Smooth muscle cell (in vitro differentiated cells): ENCODE data around the gene SLC6A1. TPM values are rescaled to one million over a fixed set of nuclear protein-coding genes. Genes with fewer than 3 reads are reported as not detected.

Source experiments
- DNase-seq: peaks from one replicate; lab custom pipeline; 2025; ENCODE audit not compliant: unreplicated experiment; lab: John Stamatoyannopoulos, UW
- H2AFZ ChIP-seq: fragments of 200-600 bp; sonication (generic); 2 replicates; pipeline ENCODE4 v1.6.0; 2016; ENCODE audit warnings: antibody characterized with exemption, low read depth, mild to moderate bottlenecking
- H3F3A ChIP-seq: fragments of 200-600 bp; sonication (generic); 2 replicates; pipeline ENCODE4 v1.6.0; 2017; ENCODE audit warnings: antibody characterized with exemption, low read depth
- H3K27ac ChIP-seq: fragments of 200-600 bp; sonication (generic); 2 replicates; pipeline ENCODE4 v1.5.1; 2016; ENCODE audit warnings: low read depth, mild to moderate bottlenecking
- H3K27me3 ChIP-seq: fragments of 200-600 bp; sonication (generic); 2 replicates; pipeline ENCODE4 v1.6.1; 2016; ENCODE audit warnings: low read depth, mild to moderate bottlenecking
- H3K36me3 ChIP-seq: fragments of 200-600 bp; sonication (generic); 2 replicates; pipeline ENCODE4 v1.5.1; 2016; ENCODE audit warnings: low read depth
- H3K4me1 ChIP-seq: fragments of 200-600 bp; sonication (generic); 2 replicates; pipeline ENCODE4 v1.5.1; 2016; ENCODE audit warnings: low read depth
- H3K4me2 ChIP-seq: fragments of 200-600 bp; sonication (generic); 2 replicates; pipeline ENCODE4 v1.6.0; 2016; ENCODE audit warnings: mild to moderate bottlenecking
- H3K4me3 ChIP-seq: fragments of 200-600 bp; sonication (generic); 2 replicates; pipeline ENCODE4 v1.5.1; 2016; ENCODE audit warnings: mild to moderate bottlenecking
- H3K79me2 ChIP-seq: fragments of 200-600 bp; sonication (generic); 2 replicates; pipeline ENCODE4 v1.6.0; 2016; ENCODE audit warnings: low read depth, mild to moderate bottlenecking
- H3K9ac ChIP-seq: fragments of 200-600 bp; sonication (generic); 2 replicates; pipeline ENCODE4 v1.6.0; 2016; ENCODE audit warnings: low read depth
- H3K9me3 ChIP-seq: fragments of 200-600 bp; sonication (generic); replicated peaks from 2 replicates; pipeline ENCODE4 v1.5.1; 2016; ENCODE audit warnings: low read depth
- H4K20me1 ChIP-seq: fragments of 200-600 bp; sonication (generic); 2 replicates; pipeline ENCODE4 v1.6.0; 2016; ENCODE audit warnings: low read depth
- CTCF ChIP-seq: fragments of 200-600 bp; sonication (generic); IDR thresholded peaks from 2 replicates; pipeline ENCODE4 v1.5.1; 2017; ENCODE audit warnings: borderline replicate concordance, mild to moderate bottlenecking, antibody characterized with exemption; ENCODE audit not compliant: insufficient read depth, poor library complexity, severe bottlenecking
- WGBS: methylation state at CpG from one replicate; pipeline ENCODE4 v1.1.7; 2016; ENCODE audit warnings: low lambda C conversion rate; 5-methylcytosine and 5-hydroxymethylcytosine counted together
- polyA plus RNA-seq: library from polyadenylated mRNA; unstranded; fragments of >200 nt; fragmentation: Nextera tagmentation; extraction: Ambion mirVana; gene quantifications from 2 replicates; pipeline ENCODE4 v1.2.1, GENCODE V29; 2016
- total RNA-seq: library from RNA; depleted of rRNA; stranded (reverse); fragments of >200 nt; gene quantifications from 2 replicates; pipeline ENCODE4 v1.2.3, GENCODE V29; 2014

The SLC6A1 gene
- total and polyA plus RNA-seq, 2 experiments from 2014 or later: 0.26 to 0.40 TPM

DNA sequence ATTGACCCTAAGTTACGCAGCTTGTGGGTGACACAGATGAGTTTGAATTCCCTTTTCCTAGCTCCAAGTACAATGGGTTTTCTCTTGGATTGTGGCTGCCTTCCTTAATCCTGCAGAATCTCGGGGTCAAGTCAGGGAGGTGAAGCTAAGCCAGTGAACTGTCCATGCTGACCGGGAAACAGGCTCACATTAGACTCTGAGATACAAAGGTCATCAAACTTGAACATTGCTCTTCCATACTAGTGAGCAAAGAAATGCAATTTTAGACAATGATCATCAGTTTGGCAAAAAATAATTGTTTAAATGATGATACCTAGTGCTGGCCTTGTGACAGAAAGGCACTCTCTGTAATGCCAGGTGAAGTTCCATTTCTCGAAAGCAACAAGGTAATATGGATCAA is 31.6 kb downstream of the SLC6A1 start:
- no peak overlapping the region for H3K9ac ChIP-seq
- no peak overlapping the region for H3K27ac ChIP-seq
- no peaks in the 10 kb centered on the region for H3K9me3 ChIP-seq
- no peak overlapping the region for H3K4me2 ChIP-seq
- H3K4me3 ChIP-seq: no peak overlapping the region
- peaks cover 26% of the 10 kb centered on the region for H3K27me3 ChIP-seq
- H3F3A ChIP-seq: no peaks in the 10 kb centered on the region
- no peaks in the 10 kb centered on the region for H3K79me2 ChIP-seq
- H2AFZ ChIP-seq: no peak overlapping the region
- WGBS: 85% methylated on average over 4 of the region's 4 CpGs
- DNase-seq: no peak
- H3K4me1 ChIP-seq: no peaks in the 10 kb centered on the region
- no peaks in the 10 kb centered on the region for H4K20me1 ChIP-seq
- no peaks in the 10 kb centered on the region for H3K36me3 ChIP-seq
- no peak for TF ChIP-seq CTCF

GRCh38 chr3:11029948-11030347 is 37.4 kb downstream of the SLC6A1 start:
- H3K9me3 ChIP-seq: no peaks in the 10 kb centered on the region
- no peak overlapping the region for H3K4me3 ChIP-seq
- H3K27me3 ChIP-seq: no peaks in the 10 kb centered on the region
- no peaks in the 10 kb centered on the region for H3K79me2 ChIP-seq
- no peaks in the 10 kb centered on the region for H3K4me1 ChIP-seq
- no peak overlapping the region for H2AFZ ChIP-seq
- no peaks in the 10 kb centered on the region for H4K20me1 ChIP-seq
- no peak for DNase-seq
- no peak overlapping the region for H3K4me2 ChIP-seq
- H3K27ac ChIP-seq: no peak overlapping the region
- no peaks in the 10 kb centered on the region for H3K36me3 ChIP-seq
- TF ChIP-seq CTCF: no peak
- H3K9ac ChIP-seq: no peak overlapping the region
- WGBS: 83% methylated on average over 3 of the region's 3 CpGs
- no peaks in the 10 kb centered on the region for H3F3A ChIP-seq

- H4K20me1 ChIP-seq: no peaks in the 10 kb centered on the region
- H3K27me3 ChIP-seq: peaks cover 6% of the 10 kb centered on the region
- H3K4me3 ChIP-seq: no peak overlapping the region
- no peaks in the 10 kb centered on the region for H3F3A ChIP-seq
- H3K9me3 ChIP-seq: no peaks in the 10 kb centered on the region
- H3K4me1 ChIP-seq: no peaks in the 10 kb centered on the region
- DNase-seq: no peak
- no peak overlapping the region for H2AFZ ChIP-seq
- no peak for TF ChIP-seq CTCF
- H3K4me2 ChIP-seq: no peak overlapping the region
- 85% methylated on average over 3 of the region's 3 CpGs for WGBS
- no peaks in the 10 kb centered on the region for H3K36me3 ChIP-seq
- H3K9ac ChIP-seq: no peak overlapping the region
- H3K79me2 ChIP-seq: no peaks in the 10 kb centered on the region
- H3K27ac ChIP-seq: no peak overlapping the region
Measured at GRCh38 chr3:11033871-11034270, 41.3 kb downstream of the SLC6A1 start.

- Histone ChIP-seq H3K27ac (no peak overlapping the region), H3K9me3 (no peaks in the 10 kb centered on the region), H3K9ac (no peak overlapping the region), H2AFZ (no peak overlapping the region), H3F3A (no peaks in the 10 kb centered on the region), H3K36me3 (no peaks in the 10 kb centered on the region), H4K20me1 (no peaks in the 10 kb centered on the region), H3K79me2 (no peaks in the 10 kb centered on the region), H3K4me1 (no peaks in the 10 kb centered on the region), H3K4me2 (no peak overlapping the region), H3K4me3 (no peak overlapping the region), H3K27me3 (peaks cover 6% of the 10 kb centered on the region)
- WGBS: 78% methylated on average over 4 of the region's 5 CpGs
- TF ChIP-seq CTCF: no peak
- no peak for DNase-seq
Measured at GRCh38 chr3:11034309-11034985, 41.9 kb downstream of the SLC6A1 start.
